GM12878 (cell line): ENCODE measurements around the gene CRTC2. TPM values are rescaled to one million over a fixed set of nuclear protein-coding genes. Genes with fewer than 3 reads are reported as not detected.

Source experiments
- ATAC-seq: fragments of 200-7000 bp; cut with Tn5 transposase; 3 replicates; pipeline ENCODE4 v1.9.1; 2020; ENCODE audit warnings: mild to moderate bottlenecking, moderate library complexity
- BruUV-seq: library from RNA; stranded (reverse); fragments of 400-500 nt; replicated peaks from 2 replicates; lab custom pipeline; 2021; lab: Mats Ljungman, UMichigan
- CTCF ChIA-PET: fragments of 300-600 bp; sonication (Branson Sonifier 250); formaldehyde crosslinking; extraction: SDS; loops from one replicate; lab custom pipeline; 2021; ENCODE audit warnings: inconsistent platforms; lab: Yijun Ruan, JAX
- POLR2A ChIA-PET: fragments of 350-600 bp; formaldehyde crosslinking; extraction: SDS; loops from one replicate; lab custom pipeline; 2021; ENCODE audit warnings: inconsistent platforms; lab: Charles Lee
- RAD21 ChIA-PET: fragments of 300-600 bp; sonication (Branson Sonifier 250); formaldehyde crosslinking; loops from one replicate; lab custom pipeline; 2023; ENCODE audit warnings: antibody characterized with exemption; ENCODE audit not compliant: unreplicated experiment; lab: Charles Lee
- SMC1A ChIA-PET: fragments of 300-600 bp; sonication (Branson Sonifier 250); formaldehyde crosslinking; loops from one replicate; lab custom pipeline; 2023; ENCODE audit not compliant: unreplicated experiment, uncharacterized antibody; lab: Charles Lee
- DNase-seq: peaks from one replicate; pipeline ENCODE4 v3.0.0-alpha.2; 2011; ENCODE audit warnings: low read depth, low spot score
- FAIRE-seq: peaks from 3 replicates; lab custom pipeline; 2011; peaks lifted over from hg19 to GRCh38; lab: Jason Lieb, UNC
- H2AFZ ChIP-seq: 2 replicates; pipeline ENCODE4 v1.6.0; 2011; ENCODE audit warnings: low read depth, low read length, control low read depth; ENCODE audit not compliant: control insufficient read depth
- H3K27ac ChIP-seq: 2 replicates; pipeline ENCODE4 v1.5.1; 2011; ENCODE audit warnings: control low read depth; ENCODE audit not compliant: control insufficient read depth, insufficient read depth
- H3K27me3 ChIP-seq, 2 experiments: replicated peaks in 1 of 2; 2 replicates each; pipeline versions ENCODE4 v1.6.0 to v1.6.1; 2011; ENCODE audit warnings: low read length in 1 of 2; ENCODE audit not compliant: control insufficient read depth in 2 of 2, insufficient read depth in 2 of 2
- H3K36me3 ChIP-seq, 2 experiments: 2 replicates each; pipeline ENCODE4 v1.5.1; 2011; ENCODE audit warnings: low read length in 1 of 2; ENCODE audit not compliant: control insufficient read depth in 2 of 2, insufficient read depth in 2 of 2
- H3K4me1 ChIP-seq: 2 replicates; pipeline ENCODE4 v1.6.1; 2011; ENCODE audit warnings: mild to moderate bottlenecking, low read length, moderate library complexity, mixed read lengths; ENCODE audit not compliant: control insufficient read depth, insufficient read depth
- H3K4me2 ChIP-seq: 2 replicates; pipeline ENCODE4 v1.6.0; 2011; ENCODE audit warnings: control low read depth; ENCODE audit not compliant: control insufficient read depth, insufficient read depth
- H3K4me3 ChIP-seq: fragments of 200-600 bp; sonication (generic); 2 replicates; pipeline ENCODE4 v1.5.1; 2016
- H3K79me2 ChIP-seq: 2 replicates; pipeline ENCODE4 v1.6.0; 2011; ENCODE audit warnings: low read length; ENCODE audit not compliant: control insufficient read depth, insufficient read depth
- H3K9ac ChIP-seq: 2 replicates; pipeline ENCODE4 v1.8.0; 2011; ENCODE audit warnings: low read length, control low read depth, mixed read lengths; ENCODE audit not compliant: control insufficient read depth, insufficient read depth
- H3K9me3 ChIP-seq: replicated peaks from 3 replicates; pipeline ENCODE4 v1.5.1; 2011; ENCODE audit warnings: mild to moderate bottlenecking, low read length; ENCODE audit not compliant: control insufficient read depth, insufficient read depth
- H4K20me1 ChIP-seq: 2 replicates; pipeline ENCODE4 v1.6.0; 2011; ENCODE audit not compliant: control insufficient read depth, insufficient read depth
- CBX5 ChIP-seq: sonication (generic); IDR thresholded peaks from 2 replicates; pipeline ENCODE4 v1.6.1; 2016; ENCODE audit warnings: low read depth, moderate library complexity, mild to moderate bottlenecking, inconsistent platforms
- EGR1 ChIP-seq, 2 experiments: IDR thresholded peaks; 1 replicate in 1 of 2; 2 replicates in 1 of 2; pipeline ENCODE4 v1.6.1; 2011 to 2012; ENCODE audit warnings: low read depth in 2 of 2, low read length in 2 of 2, borderline replicate concordance in 1 of 2, mild to moderate bottlenecking in 1 of 2, moderate library complexity in 1 of 2
- FOXM1 ChIP-seq: IDR thresholded peaks from 2 replicates; pipeline ENCODE4 v1.6.1; 2012; ENCODE audit warnings: low read depth, mild to moderate bottlenecking, inconsistent platforms, low read length, moderate library complexity
- HDAC2 ChIP-seq: fragments of 200-600 bp; sonication (generic); IDR thresholded peaks from 2 replicates; pipeline ENCODE4 v1.6.1; 2017
- IRF4 ChIP-seq: IDR thresholded peaks from 2 replicates; pipeline ENCODE4 v1.6.1; 2011; ENCODE audit warnings: low read depth, low read length
- MAX ChIP-seq: IDR thresholded peaks from 2 replicates; pipeline ENCODE4 v1.6.1; 2012; ENCODE audit warnings: low read depth, low read length, improper control_type of control experiment
- MYB ChIP-seq: fragments of 150-350 bp; IDR thresholded peaks from 2 replicates; pipeline ENCODE4 v1.6.1; 2014; ENCODE audit warnings: mild to moderate bottlenecking, low read depth, low read length, borderline replicate concordance
- NFIC ChIP-seq: IDR thresholded peaks from 2 replicates; pipeline ENCODE4 v1.6.1; 2012; ENCODE audit warnings: low read depth, mild to moderate bottlenecking, inconsistent platforms, low read length, moderate library complexity
- POLR2AphosphoS2 ChIP-seq: IDR thresholded peaks from 2 replicates; pipeline ENCODE4 v1.6.1; 2011; ENCODE audit warnings: low read depth, mild to moderate bottlenecking, low read length, improper control_type of control experiment, moderate library complexity
- SIX5 ChIP-seq: IDR thresholded peaks from 2 replicates; pipeline ENCODE4 v1.6.1; 2011; ENCODE audit warnings: mild to moderate bottlenecking, low read depth, low read length, moderate library complexity; ENCODE audit not compliant: severe bottlenecking
- YY1 ChIP-seq: IDR thresholded peaks from 2 replicates; pipeline ENCODE4 v1.6.1; 2011; ENCODE audit warnings: low read depth, mild to moderate bottlenecking, low read length
- ZZZ3 ChIP-seq: IDR thresholded peaks from 2 replicates; pipeline ENCODE4 v1.6.1; 2011; ENCODE audit warnings: low read depth; ENCODE audit not compliant: control insufficient read depth, insufficient read length
- WGBS: methylation state at CpG from one replicate; pipeline ENCODE4 v1.1.6; 2016; ENCODE audit warnings: low lambda C conversion rate; ENCODE audit not compliant: insufficient replicate concordance, insufficient coverage; ENCODE audit errors: missing lambda C conversion rate; 5-methylcytosine and 5-hydroxymethylcytosine counted together
- in situ Hi-C: fragments of 300-500 bp; cut with MboI; formaldehyde crosslinking; loops from 9 replicates; pipeline ENCODE4 v1.14.3; 2018; ENCODE audit warnings: mixed read lengths
- intact Hi-C: fragments of 100-400 bp; cut with micrococcal nuclease; formaldehyde crosslinking; loops from one replicate; pipeline ENCODE4 v1.14.2; 2022; ENCODE audit not compliant: unreplicated experiment
- polyA plus RNA-seq, 11 experiments: library from polyadenylated mRNA; depleted of rRNA in 4 of 11; unstranded in 6 of 11; stranded (reverse) in 5 of 11; fragments of >200 nt; fragmentation: Nextera tagmentation in 4 of 11; fragmentation: Illumina TruSeq in 1 of 11; extraction: Ambion mirVana in 4 of 11; extraction: Trizol in 1 of 11; gene quantifications; 1 replicate in 1 of 11; 2 replicates in 10 of 11; pipeline versions ENCODE4 v1.2.1 to v1.2.3, GENCODE V29; 2011 to 2016; ENCODE audit warnings: inconsistent platforms in 2 of 11, missing spikeins in 2 of 11, low read depth in 1 of 11
- total RNA-seq, 4 experiments: library from RNA; depleted of rRNA in 3 of 4; stranded (reverse); fragments of >200 nt in 3 of 4; fragmentation: Illumina TruSeq in 1 of 4; extraction: Trizol in 1 of 4; gene quantifications; 2 replicates each; pipeline versions ENCODE4 v1.2.1 to v1.2.3, GENCODE V29; 2013 to 2021
- TF ChIP-seq, protein P1 (sequence below): fragments of 450-650 bp; conservative IDR thresholded peaks from 2 replicates; pipeline ENCODE4 v1.6.1; 2017; ENCODE audit warnings: mild to moderate bottlenecking, moderate library complexity
- TF ChIP-seq, protein P2 (sequence below), 3 experiments: IDR thresholded peaks in 2 of 3; conservative IDR thresholded peaks in 1 of 3; 2 replicates each; pipeline ENCODE4 v1.5.1; 2011; ENCODE audit warnings: low read depth in 3 of 3, low read length in 3 of 3, mild to moderate bottlenecking in 3 of 3, control low read depth in 2 of 3, moderate library complexity in 2 of 3, inconsistent platforms in 1 of 3, mixed read lengths in 1 of 3; ENCODE audit not compliant: control insufficient read depth in 2 of 3, insufficient read depth in 1 of 3; ENCODE audit errors: extremely low read depth in 1 of 3

Gene CRTC2
- total and polyA plus RNA-seq, 10 of the 15 experiments (the other 5 are each of a cell fraction or from before 2014, with no cell fraction given), result 5.1 to 57.9 (median 32.7) TPM

DNA sequence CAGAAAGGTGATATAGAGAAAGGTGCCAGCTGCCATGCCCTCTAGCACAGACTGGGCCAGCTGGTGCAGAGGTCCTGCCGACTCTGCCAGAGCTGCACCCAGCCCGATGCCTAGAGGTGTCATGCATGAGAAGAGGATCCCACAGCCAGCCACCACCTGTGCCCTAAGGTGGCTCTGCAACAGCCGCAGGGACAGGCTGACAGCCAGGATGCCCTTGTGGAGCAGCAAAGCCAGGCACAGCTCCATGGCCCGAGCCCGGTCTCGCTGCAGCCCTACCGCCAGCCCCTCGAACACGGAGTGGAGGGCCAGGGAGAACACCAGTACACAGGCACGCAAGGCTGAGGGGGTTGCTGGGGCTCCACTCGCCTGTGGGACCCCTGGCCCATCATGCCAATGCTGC is 1.8 kb upstream of the CRTC2 start (continued):
- no peak for TF ChIP-seq CBX5
- no peak for TF ChIP-seq HDAC2
- no peak for TF ChIP-seq MYB

DNA sequence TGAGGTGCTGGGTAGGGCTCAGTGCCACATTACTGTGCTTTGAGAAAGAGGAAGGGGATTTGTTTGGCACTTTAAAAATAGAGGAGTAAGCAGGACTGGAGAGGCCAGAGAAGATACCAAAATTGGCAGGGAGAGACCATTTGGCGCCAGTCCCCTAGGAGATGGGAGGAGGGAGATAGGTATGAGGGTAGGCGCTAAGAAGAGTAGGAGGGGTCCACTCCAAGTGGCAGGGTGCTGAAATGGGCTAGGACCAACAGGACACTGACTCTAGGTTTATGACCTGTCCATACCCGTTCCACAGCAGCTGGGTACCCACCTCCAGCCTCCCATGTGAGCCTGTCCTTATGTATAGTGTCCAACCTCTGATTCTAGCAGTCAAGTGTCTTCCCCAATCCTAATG is 1.0 kb upstream of the CRTC2 start:
- no TSS peak for BruUV-seq
- 92% methylated on average over 3 of the region's 3 CpGs for WGBS
- intact Hi-C loops (no loop called here), in situ Hi-C loops (no loop called here)
- no peak for DNase-seq
- no peak for FAIRE-seq
- Histone ChIP-seq H3K27ac (no peak overlapping the region), H3K36me3 (peaks cover 12 to 17% of the 10 kb centered on the region in 2 experiments), H3K4me1 (peaks cover 11% of the 10 kb centered on the region; the same call in 1 of the 2 replicates), H3K4me3 (no peak overlapping the region), H2AFZ (no peak overlapping the region), H3K9me3 (no peaks in the 10 kb centered on the region), H3K79me2 (peaks cover 72% of the 10 kb centered on the region), H3K27me3 (no peaks in the 10 kb centered on the region), H3K4me2 (no peak overlapping the region; the same call in 1 of the 2 replicates), H3K9ac (no peak overlapping the region), H4K20me1 (peaks cover 9% of the 10 kb centered on the region; the same call in 1 of the 2 replicates)
- SMC1A ChIA-PET, result interaction anchor here (0.8 to 6.9 kb wide), 2 partner anchors 7 to 15 kb away, joined by 5 to 31 read pairs; partner anchors contain the start of gene CREB3L4
- ATAC-seq, result no peak
- CTCF ChIA-PET, result interaction anchor here (1.5 kb wide), 1 partner anchor 312 kb away, joined by 3 read pairs; no protein-coding TSS in a partner anchor
- TF ChIP-seq FOXM1 (no peak), POLR2AphosphoS2 (no peak), MAX (no peak), YY1 (no peak), NFIC (no peak), SIX5 (no peak), ZZZ3 (no peak), IRF4 (no peak), EGR1 (IDR thresholded peaks at IDR 0.05; ENCODE audit: borderline replicate concordance in 1 of 2, low read depth in 2 of 2, low read length in 2 of 2) (no peak)
- TF ChIP-seq, protein P1, sequence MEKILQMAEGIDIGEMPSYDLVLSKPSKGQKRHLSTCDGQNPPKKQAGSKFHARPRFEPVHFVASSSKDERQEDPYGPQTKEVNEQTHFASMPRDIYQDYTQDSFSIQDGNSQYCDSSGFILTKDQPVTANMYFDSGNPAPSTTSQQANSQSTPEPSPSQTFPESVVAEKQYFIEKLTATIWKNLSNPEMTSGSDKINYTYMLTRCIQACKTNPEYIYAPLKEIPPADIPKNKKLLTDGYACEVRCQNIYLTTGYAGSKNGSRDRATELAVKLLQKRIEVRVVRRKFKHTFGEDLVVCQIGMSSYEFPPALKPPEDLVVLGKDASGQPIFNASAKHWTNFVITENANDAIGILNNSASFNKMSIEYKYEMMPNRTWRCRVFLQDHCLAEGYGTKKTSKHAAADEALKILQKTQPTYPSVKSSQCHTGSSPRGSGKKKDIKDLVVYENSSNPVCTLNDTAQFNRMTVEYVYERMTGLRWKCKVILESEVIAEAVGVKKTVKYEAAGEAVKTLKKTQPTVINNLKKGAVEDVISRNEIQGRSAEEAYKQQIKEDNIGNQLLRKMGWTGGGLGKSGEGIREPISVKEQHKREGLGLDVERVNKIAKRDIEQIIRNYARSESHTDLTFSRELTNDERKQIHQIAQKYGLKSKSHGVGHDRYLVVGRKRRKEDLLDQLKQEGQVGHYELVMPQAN, result no peak
- TF ChIP-seq, protein P2, sequence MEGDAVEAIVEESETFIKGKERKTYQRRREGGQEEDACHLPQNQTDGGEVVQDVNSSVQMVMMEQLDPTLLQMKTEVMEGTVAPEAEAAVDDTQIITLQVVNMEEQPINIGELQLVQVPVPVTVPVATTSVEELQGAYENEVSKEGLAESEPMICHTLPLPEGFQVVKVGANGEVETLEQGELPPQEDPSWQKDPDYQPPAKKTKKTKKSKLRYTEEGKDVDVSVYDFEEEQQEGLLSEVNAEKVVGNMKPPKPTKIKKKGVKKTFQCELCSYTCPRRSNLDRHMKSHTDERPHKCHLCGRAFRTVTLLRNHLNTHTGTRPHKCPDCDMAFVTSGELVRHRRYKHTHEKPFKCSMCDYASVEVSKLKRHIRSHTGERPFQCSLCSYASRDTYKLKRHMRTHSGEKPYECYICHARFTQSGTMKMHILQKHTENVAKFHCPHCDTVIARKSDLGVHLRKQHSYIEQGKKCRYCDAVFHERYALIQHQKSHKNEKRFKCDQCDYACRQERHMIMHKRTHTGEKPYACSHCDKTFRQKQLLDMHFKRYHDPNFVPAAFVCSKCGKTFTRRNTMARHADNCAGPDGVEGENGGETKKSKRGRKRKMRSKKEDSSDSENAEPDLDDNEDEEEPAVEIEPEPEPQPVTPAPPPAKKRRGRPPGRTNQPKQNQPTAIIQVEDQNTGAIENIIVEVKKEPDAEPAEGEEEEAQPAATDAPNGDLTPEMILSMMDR (IDR thresholded peaks at IDR 0.05 in 2 of 3, conservative IDR thresholded peaks at IDR 0.05 in 1 of 3; ENCODE audit: control insufficient read depth in 2 of 3, extremely low read depth in 1 of 3, insufficient read depth in 1 of 3, low read depth in 3 of 3, low read length in 3 of 3), result no peak
- RAD21 ChIA-PET, result interaction anchor here (0.8 to 2.0 kb wide), 6 partner anchors 8 to 155 kb away, joined by 3 to 6 read pairs (median 4); partner anchors contain the start of genes CREB3L4, DENND4B and JTB
- POLR2A ChIA-PET, result interaction anchor here (0.5 to 5.5 kb wide), 7 partner anchors 7 to 649 kb away, joined by 3 to 38 read pairs (median 3); partner anchors contain the start of genes CREB3L4, DENND4B, JTB and UBAP2L
